ENCODE measurements around the gene JARID2.
"Not testable (repeated sequence)": the region's sequence is repeated elsewhere in the genome, so short reads cannot be mapped to it uniquely, and the experiment has no call there.

JARID2 gene

DNA sequence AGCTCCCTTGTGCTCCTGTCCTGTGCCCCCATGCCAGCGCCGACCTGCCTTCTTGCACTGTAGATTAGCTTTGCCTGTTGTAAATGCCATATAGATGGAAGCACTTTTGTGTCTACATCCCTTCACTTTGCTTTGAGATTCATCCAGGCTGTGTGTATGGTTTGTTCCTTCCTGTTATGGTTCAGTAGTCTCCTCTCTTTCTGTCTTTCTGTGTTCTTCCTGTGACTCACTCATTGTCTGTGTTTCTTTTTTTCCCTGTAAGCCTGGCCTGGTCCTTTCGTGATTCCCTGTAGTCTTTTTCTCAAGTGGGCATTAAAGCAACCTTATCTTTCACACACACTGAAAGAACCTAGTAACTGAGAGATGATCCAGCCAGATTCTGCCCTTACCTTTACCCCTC, 66.6 kb downstream of the JARID2 start:
- no peak for DNase-seq (ENCODE audit: low spot score)

DNA sequence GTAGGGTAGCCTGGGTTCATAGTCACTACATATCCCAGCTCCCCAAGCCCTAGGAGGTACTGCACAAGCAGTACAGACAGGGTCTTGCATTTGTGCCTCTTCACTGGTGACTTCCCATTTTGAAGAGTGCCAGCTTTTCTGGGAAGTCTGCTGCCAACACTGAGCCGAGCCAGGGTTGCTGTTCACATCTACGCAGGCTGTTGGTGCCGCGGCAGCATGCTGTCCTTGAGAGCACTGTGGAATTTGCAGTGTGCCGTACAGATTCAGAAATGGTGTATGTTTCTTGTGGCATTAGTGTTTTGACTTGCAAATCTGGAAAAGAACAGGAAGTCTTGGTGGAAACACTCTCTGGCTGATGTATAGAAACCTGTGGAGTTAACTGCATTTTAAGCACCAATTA, 67.5 kb downstream of the JARID2 start:
- DNase-seq (ENCODE audit: low spot score) = no peak

DNA sequence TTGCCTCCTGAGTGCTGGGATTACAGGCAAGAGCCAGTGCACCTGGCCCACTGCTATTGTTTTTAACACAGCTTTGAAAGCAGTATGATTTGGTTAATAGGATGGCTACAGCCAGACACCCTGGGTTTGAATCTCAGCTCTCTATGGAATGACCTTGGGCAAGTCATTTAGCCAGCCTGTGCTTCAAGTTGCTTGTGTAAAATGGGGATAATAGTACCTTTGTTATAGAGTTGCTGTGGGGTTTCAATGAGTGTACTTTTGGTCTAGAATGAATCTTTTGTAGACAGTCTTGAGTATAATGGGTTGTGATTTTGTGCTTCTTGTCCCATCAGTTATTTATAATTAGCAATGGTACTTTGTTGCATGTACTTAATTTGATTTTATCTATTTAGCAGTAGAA, 70.9 kb downstream of the JARID2 start:
- DNase-seq (ENCODE audit: low spot score) = no peak

DNA sequence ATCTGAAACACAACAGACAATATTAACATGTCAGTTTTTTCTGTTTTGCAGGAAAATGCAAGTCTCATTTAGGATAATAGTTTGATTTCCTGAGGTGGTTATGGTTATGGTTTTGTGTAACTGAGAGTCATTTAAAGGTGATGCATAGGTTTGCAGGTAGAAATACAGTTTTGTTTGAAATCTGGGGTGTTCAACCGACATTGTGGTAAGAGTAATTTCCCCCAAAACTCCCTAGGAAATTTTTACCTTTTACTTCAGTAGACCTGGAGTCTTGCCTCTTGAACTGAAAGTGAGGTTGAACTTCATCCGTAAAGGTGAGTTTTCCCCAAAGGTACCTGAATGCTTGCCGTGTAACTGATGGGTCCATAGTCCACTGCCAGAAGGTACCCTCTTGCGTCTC, 71.4 kb downstream of the JARID2 start:
- DNase-seq (ENCODE audit: low spot score) = no peak

DNA sequence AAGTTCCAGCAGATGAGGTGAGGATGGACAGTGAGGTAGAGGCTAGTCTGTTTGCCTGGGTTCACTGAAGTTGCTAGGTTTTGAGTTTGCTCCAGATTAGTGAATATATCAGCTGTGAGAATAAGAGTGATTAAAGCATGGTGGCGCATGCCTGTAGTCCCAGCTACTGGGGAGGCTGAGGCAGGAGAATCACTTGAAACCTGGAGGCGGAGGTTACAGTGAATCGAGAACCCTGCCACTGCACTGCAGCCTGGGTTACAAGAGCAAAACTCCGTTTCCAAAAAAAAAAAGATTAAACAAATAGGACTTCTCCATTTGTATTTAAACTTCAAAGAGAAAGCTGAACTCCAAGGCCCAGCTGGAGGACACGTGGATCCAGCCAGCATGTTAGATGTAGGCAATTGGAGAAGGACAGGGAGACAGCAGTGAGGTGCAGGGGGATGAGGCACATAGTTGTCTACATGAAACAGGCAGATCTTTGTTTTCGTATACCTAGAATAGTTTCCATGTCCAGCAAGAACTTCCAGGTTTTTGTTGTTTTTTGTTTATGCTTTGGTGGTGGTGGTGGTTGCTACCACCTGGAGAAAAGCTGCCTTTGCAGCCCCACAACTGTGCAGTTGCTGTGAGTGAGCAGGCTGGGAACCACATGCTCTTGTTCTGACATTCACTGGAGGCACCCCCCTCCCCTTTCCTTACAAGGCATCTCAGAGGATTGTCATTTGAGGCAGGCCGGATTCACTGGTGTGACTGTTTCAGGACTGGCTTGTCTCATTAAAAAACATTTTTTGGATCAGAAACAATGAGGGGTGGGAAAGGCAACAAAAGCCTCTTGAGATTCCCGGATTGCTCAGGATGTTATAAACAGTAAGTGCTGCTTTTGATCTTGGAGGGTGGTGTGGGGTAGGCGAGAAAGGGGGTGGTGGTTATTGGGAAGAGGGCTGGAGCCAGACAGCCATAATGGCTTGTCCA, 72.3 kb downstream of the JARID2 start:
- DNase-seq (ENCODE audit: low spot score) = peak; percentile 7

DNA sequence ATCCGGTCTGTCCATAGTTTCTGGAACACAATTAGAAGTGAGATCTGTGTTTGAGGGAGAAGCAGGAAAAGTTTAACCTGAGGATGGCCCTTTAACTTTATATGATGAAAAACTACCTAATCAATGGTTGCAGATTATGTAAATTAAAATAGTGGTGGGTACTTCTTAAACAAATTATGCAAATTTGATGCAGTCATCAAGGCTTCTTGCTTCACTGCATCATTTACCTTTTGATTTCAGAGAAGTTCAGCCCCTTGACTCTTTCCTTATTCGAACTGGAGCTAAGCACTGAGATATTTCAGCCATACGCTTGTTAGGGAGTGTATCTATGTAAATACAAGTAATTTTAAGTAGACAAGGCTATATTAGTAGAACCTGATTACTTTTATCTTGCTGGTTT, 73.8 kb downstream of the JARID2 start:
- DNase-seq (ENCODE audit: low spot score) = no peak

DNA sequence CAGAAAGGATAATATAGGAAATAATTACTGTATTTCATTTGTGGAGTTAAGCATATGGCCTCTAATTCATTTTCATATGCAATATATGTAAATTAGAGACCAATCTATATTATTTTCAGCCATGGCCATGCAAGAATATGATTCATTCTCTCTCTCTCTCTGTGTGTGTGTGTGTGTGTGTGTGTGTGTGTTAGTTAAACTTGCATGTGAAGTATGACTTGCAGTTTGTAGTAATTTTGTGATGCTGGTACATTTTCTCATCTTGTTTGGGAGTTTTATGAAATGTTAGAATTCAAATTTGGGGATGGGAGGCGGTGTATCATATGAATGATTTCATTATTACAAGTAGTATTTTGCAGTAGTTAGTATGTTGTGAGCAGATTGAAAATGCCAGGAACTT, 74.8 kb downstream of the JARID2 start:
- no peak for DNase-seq (ENCODE audit: low spot score)

DNA sequence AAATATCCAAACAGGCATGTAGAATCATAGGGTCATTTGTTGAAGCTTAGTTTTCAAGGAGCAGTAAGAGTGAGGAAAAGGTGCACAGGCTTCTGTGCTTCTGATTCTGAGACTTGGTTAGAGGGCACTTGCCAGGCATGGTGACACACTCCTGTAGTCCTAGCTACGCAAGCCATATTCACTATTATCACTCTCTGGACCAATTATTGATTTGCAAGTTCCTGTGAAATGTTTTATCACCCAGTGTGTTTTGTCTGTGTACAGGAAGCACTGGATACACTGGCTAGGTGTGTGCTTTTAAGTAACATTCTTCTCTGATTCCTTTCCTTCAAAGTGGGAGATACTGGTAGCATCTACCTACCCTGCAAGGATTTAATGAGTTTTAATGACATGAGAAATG, 76.3 kb downstream of the JARID2 start:
- DNase-seq (ENCODE audit: low spot score) = no peak

DNA sequence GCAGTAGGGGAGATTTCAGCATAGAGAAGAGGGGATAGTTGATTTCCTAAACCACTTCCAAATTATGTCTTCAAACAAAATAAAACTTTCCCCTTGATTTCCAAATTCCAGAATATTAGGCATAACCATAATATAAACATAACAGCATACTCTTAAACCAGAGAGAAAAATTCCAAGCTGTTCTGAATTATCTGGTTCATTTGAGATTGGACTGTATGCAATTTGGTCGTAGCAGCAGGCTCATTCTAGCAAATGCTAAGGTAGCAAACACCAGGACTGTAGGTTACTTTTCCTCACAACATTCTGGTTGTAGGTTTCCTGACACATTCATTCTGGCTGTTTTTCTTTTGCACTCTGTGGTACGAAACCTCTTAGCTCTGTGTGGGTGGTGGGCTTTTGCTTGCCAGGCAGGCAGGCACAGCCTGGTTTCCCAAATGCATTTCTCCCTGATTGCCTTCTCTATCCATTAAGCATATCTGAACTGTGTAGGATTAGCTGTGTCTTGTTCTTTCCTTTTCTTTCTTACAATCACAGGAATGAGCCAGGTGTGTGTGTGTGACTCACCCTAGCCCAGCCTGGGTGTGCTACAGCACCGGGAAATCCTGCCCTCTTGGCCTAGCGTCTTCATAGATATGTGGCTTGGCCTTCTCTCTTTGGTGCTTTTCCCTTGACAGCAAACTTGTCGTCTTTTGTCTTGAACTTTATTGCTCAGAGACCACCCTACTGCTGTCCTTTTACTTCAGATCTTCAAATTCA, 77.1 kb downstream of the JARID2 start:
- peak; percentile 16 for DNase-seq (ENCODE audit: low spot score)

DNA sequence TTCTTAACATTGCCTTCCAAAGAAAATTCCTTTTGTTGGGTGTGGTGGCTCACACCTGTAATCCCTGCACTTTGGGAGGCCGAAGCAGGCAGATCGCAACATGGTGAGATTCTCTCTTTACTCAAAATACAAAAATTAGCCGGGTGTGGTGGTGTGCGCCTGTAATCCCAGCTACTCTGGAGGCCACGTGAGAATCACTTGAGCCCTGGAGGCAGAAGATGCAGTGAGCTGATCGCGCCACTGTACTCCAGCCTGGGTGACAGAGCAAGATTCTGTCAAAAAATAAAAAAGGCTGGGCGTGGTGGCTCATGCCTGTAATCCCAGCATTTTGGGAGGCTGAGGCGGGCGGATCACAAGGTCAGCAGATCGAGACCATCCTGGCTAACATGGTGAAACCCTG, 77.7 kb downstream of the JARID2 start:
- not testable (repeated sequence) for DNase-seq (ENCODE audit: low spot score)

DNA sequence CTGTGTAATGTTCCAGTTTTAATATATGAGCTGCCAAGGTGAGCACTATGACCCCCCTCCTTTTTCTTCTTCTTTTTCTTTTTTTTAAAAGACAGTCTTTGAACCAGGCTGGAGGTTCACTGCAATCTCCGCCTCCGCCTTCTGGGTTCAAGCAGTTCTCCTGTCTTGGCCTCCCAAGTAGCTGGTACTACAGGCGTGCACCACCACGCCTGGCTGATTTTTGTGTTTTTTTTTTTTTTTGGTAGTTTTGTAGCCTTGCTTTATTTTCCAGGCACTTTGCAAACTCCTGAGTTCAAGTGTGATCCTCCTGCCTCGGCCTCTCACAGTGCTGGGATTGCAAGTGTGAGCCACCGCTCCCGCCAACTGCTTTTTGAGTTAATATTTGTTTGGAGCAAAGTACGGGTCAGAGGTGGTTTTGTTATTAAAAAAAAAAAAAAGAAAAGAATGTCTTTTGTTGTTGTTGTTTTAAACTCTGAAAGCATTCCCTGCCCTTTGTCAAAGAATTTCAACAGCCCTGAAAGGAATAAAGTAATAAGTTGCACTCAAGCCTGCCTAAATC, 78.6 kb downstream of the JARID2 start:
- DNase-seq (ENCODE audit: low spot score) = no peak

DNA sequence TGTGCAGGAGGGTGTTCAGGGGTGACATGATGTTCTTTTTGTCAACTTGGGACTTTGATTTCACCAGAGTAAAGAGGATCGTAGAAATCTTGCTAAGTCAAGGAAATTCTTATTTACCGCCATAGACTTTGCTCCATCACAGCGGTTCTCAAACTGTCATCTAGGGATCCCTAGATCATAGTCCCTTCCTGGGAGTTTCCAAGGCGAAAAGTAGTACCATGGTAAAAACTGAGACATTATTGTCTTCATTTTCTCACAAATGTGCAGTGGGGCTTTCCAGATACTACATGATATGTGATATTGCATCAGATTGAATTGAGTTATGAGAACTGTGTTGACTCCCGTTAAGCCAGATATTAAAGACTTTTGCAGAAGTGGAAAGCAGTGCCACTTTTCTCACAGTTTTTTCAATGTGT, 79.7 kb downstream of the JARID2 start:
- DNase-seq (ENCODE audit: low spot score) = no peak

DNA sequence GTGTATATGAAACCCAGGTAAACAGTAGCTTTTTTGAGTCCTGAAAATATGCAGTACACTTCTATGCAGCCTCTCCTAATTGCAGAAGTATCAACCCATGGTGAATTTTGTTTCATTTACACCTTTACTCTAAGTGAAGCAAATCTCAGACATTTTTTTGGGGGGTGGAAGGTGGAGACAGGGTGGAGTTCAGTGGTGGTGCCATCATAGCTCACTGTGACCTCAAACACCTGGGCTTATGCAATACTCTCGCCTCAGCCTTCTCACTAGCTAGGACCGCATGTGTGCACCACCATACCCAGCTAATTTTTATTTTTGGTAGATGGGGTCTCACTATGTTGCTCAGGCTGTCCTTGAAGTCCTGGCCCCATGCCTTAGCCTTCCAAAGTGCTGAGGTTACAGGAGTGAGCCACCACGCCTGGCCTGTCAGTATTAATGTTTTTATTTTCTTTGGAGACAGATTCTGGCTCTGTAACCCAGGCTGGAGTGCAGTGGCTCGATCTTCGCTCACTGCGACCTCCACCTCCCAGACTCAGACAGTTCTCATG, 80.3 kb downstream of the JARID2 start:
- no peak for DNase-seq (ENCODE audit: low spot score)

DNA sequence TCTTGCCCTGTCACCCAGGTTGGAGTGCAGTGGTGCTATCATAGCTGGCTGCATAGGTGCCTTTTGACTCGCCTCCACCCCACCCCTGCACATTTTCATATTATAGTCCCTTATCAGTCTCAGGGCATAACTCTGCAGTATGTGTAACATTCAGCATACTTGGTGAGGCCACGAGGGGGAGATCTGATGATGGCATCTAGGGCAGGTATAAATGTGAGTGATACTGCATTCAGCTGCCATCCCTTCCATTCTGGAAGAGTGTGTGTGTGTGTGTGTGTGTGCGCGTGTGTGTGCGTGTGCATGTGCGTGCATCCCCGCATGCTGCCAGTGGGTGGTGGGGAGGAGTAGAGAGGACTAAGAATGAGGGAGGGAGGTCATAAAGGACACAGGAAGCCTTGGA, 81.4 kb downstream of the JARID2 start:
- no peak for DNase-seq (ENCODE audit: low spot score)

DNA sequence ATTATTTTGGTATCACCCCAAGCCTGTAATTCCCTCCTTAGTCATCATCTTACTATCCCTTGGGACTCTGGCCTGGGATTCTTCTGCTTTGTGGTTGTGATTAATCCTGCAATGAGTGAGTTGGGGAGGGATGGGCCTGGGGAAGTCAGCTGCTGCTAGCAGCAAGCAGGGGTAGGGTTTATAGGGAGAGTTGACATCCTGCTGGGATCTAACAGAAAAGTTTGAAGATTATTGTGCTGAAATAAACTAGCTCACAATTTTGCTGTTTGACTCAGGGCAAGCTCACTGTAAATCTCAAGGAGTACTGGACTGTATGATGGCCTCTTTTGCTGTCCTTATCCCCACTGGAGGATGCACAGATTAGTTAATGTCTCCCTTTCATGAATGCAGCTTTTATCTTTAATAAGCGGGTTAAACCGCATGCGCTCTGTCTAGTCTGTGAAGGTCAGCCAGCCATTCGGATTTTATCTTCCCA, 83.4 kb downstream of the JARID2 start:
- peak; percentile 5 for DNase-seq (ENCODE audit: low spot score)

DNA sequence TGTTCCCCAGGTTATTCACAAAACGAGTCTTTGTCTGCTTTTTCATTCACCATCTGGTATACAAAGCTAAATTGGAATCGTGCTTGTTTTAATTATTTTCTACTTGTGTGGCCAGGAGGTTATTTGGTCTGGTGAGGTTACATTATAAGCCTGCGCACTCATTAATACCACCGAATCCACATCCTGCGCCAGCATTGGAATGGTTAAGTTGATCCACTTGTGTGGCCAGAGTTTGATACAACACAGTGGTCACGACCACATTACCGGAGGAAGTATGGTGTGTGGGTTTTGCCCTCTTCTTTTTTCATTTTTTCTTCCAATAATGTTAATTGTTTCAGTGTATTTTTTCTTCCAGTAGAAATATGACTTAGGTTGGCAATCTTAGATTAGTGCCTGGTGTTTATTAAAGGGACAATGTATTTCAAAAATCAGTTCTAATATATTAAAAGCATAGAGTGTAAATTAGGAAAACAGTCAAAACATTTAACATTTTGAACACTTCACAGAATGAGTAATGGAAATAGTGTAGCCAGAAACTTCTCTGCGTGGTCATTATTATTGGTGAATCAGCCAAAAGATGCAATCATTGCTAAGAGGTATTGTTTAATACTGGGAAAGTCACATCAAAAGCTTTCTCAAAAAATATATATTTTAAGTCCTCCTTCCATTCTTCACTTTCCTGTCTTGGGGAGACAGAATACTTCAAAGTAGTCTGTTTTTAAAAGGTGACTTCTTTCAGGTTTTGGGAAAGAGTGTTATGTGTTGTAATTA, 84.5 kb downstream of the JARID2 start:
- no peak for DNase-seq (ENCODE audit: low spot score)

DNA sequence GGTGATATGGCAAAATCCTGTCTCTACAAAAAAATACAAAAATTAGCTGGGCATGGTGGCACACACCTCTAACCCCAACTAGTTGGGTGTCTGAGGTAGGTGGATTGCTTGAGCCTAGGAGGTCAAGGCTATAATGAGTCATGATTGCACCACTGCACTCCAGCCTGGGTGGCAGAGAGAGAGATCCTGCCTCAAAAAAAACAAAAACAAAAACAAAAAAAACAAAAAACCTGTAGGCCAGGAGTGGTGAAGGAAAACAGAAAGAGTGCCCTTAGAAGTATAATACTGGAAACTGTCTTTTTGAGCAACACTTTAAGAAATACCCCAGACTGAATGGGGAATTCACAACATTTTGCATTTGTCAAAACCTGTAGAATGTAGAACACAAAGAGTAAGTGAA, 85.3 kb downstream of the JARID2 start:
- DNase-seq (ENCODE audit: low spot score) = no peak

DNA sequence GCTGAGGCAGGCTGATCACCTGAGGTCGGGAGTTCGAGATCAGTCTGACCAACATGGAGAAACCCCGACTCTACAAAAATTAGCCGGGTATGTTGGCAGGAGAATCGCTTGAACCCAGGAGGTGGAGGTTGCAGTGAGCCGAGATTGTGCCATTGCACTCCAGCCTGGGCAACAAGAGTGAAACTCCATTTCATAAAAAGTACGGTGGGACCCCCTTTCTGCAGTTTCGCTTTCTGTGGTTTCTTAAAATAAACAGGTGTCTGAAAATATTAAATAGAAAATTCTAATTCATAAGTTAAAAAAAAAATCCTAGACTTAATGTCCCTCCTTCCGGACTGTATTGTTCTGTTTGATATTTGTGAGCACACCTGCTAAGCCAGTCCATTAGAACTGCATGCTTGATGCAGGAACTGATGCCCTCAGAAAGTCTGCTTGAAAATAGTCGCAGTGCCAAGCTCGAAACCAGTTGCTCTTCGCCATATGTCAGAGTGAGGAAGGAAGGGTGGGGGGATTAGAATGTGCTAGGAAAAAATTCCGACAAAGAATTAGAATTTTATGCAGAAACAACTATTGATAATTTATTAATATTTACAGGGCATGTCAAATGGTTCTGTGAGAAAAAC, 85.9 kb downstream of the JARID2 start:
- DNase-seq (ENCODE audit: low spot score) = no peak

DNA sequence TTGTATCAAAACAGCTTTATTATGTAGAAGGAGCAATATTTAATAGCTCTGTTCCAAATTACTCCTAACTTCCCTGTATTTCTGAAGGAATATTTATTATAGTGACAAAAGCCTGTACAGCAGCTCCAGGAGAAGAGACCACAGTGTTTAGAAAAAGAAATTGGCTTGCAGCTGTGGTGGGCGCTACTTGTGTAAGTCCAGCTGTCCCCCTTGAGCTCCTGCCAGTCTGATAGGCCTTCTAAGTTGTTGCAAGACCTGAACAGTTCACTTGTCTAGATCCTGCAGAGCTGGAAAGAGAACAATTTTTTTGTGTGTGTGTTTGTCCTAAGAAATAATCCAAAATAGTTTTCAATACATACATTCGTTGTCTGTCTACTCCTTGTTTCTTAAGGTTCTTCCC, 86.6 kb downstream of the JARID2 start:
- no peak for DNase-seq (ENCODE audit: low spot score)

DNA sequence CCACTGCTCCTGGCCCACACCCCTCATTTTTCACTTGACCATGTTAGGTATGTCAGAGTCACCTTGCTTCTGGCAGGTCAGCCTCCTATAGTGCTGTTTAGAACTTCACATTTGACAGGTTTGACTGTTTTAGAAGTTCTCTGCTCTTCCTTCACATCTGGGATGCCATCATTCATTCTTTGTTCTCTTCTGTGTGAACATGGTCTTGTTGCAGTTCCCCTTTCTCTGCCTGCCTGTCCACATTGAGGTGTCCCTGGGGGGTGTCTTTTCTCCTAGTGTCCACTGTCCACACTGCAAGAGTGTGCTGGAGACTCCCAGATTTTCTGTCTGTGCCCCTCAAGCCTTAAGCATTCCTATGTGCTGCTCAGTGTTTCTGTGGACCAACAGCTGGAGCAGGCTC, 89.5 kb downstream of the JARID2 start:
- no peak for DNase-seq (ENCODE audit: low spot score)

DNA sequence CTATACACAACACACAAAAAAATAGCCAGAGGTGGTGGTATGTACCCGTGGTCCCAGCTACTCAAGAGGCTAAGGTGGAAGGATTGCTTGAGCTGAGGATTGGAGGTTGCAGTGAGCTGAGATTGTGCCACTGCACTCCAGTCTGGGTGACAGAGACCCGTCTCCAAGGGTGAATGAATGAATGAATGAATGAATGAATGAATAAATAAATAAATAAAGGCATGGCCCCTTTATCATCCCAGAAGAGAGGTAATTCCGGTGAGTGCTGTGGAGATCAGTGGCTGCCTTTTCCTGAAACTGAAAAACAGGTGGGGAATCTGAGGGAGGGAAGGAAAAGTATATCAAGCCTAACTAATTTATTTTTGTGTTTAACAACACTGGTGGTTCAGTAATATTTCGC, 90.0 kb downstream of the JARID2 start:
- DNase-seq (ENCODE audit: low spot score) = no peak
